OCI-LY3 (cell line): Measurements from ENCODE around the gene GRIP2.

Experiments used
- CTCF ChIP-seq: fragments of 200-600, 300-600 bp; sonication (generic); IDR thresholded peaks from 2 replicates; pipeline ENCODE4 v1.5.1; 2014; ENCODE audit warnings: antibody characterized with exemption, low read length, low read depth
- EZH2phosphoT487 ChIP-seq: fragments of 200-600 bp; shearing (Covaris generic); IDR thresholded peaks from 2 replicates; pipeline ENCODE4 v1.6.1; 2018; ENCODE audit warnings: antibody characterized with exemption, mixed run types, low read depth

- TF ChIP-seq CTCF (no peak), EZH2phosphoT487 (no peak)
Measured at GRCh38 chr3:14522129-14522691, 17.9 kb downstream of the GRIP2 start.
